ENCODE data around the gene TCAIM.
"Not testable (repeated sequence)": the region's sequence is repeated elsewhere in the genome, so short reads cannot be mapped to it uniquely, and the experiment has no call there.

Gene TCAIM

DNA sequence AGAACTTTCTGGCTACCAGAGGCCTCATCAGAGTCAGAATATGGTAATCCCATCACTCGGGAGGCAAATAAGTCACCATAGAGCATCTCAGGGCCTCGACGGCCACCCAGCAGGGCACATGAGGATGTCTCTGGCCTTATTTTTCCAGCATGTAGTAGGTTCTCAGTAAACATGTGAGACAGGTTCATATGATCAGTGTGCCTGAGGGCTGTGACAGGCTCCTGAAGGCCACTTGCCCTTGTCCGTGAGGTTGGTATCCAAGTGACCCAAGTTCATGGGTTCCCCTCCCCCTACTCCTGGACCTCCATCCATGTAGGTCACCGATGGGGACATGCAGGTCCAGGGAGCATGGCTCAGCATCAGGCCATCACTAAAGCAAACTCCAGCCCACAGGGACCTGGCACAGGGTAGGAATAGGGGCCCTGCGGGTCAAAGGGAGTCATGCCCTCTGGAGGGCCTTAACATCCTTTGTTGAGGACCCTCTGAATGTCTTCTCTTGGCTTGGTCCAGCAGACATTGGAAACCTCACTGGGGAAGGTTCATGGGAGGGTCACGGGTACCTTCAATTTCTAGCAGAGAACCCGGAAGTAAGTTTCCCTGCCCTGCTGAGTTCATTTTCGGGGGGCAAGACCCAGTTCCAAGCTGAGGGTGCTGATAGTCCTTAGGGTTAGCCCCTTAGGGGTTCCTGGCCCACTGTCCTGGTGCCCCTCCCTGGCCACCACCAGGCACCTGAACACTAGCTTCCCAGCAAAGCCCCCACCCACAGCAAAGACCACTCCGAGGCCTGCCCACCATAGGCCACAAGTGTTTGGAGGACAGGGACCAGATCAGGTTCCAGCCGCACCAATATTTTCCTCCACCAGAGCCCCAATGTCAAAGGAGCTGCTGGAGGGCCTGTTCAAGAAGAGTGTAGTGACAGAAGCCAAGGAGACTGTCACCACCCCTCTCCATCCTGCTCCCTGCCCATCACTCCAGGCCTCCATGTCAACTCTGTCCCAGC is 77.8 kb downstream of the TCAIM start:
- DNase-seq: no peak

DNA sequence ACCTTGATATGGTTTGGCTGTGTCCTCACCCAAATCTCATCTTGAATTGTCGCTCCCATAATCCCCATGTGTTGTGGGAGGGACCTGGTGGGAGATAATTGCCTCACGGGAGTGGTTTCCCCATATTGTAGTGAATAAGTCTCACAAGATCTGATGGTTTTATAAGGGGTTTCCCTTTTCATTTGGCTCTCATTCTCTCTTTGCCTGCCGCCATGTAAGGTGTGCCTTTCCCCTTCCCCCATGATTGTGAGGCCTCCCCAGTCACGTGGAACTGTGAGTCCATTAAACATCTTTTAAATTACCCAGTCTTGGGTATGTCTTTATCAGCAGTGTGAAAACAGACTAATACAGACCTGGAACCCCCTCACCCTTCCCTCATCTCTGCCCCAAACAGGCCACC is 79.6 kb downstream of the TCAIM start:
- not testable (repeated sequence) for DNase-seq

DNA sequence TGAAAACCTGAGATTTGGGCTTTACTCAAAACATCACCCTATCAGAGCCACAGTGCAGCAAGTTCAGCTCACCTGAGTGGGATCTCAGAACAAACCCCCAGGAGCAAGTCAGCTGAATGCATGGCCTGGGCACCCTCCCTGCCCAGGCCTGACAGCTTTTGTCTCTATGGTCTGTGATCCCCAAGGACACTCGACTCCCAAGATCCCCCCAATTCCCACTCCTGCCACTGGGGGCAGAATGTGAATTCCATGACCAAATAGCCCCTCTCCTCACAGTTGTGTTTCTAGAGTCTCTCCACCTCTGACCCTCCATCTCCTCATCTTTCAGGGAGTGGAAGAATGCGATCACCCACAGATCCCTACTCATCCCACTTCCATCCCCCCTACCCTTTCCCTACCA is 80.0 kb downstream of the TCAIM start:
- DNase-seq: no peak

DNA sequence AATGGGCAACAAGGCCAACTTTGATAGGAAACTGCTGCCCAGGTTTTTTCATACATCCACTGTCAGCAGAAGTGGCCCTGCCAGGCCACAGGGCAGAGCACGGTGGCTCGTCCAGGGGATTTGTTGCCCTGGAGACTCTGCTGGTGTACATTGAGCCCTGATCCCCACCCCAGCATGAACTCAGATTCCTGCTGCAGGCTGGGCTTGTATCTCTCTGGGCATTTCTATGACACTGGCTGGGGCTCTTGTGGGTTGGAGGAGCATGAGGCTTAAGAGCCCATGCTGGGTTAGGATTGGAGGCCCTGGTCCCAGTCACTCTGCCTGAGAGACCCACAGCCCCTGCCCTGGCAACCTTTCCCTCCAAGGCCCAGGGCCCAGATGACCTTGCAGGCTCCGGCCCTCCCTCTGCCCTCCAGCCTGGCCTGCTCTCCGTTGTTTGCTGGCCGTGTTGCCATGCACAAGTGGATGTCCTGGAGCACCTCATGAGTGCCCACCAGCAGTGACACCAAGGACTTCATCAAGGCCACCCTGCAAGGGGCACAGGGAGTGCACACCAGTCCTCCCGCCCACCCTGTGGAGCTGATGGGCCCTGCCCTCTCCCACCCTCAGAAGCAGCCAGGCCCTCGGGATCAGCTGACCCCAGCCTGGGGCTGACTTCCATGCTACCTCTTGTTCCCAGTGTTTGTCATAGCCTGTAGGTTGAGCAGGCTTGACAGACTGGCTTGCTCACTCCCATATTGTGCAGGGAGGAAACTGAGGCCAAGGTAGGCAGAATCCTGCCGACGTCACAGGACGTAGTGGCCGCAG is 80.8 kb downstream of the TCAIM start:
- DNase-seq: no peak

DNA sequence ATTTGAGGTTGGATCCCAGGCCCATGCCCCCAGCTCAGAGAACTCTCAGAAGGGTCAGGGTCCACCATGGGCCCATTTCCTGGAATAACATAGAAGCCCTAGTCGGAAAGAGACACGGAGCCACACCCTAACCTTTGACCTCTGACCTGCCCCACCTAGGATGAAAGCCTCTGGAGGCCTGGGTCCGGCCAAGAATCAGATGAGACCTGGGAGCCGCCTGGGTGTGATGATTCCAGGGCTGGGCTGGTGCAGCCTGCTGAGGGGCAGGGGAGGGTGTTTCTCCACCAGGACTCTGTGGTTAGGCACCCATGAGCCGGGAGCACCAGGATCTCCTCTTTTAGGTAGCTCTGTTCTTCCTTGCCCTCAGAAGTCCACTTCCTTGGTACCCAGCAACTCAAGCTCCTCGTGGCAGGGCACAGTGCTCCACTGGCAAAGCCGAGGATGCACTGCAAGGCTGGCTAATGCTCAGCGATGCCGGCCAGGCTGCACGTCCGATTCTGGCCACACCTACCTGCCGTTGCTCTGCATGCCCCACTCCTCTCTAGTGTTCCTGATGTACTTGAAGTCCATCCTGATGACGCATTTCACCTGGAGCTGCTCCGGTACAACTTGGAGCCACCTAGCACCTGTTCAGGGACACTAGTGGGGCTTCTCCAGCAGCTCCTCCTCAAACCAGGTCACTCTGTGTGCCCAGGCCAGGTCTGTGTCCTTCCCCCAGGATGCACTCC is 81.5 kb downstream of the TCAIM start:
- no peak for DNase-seq

DNA sequence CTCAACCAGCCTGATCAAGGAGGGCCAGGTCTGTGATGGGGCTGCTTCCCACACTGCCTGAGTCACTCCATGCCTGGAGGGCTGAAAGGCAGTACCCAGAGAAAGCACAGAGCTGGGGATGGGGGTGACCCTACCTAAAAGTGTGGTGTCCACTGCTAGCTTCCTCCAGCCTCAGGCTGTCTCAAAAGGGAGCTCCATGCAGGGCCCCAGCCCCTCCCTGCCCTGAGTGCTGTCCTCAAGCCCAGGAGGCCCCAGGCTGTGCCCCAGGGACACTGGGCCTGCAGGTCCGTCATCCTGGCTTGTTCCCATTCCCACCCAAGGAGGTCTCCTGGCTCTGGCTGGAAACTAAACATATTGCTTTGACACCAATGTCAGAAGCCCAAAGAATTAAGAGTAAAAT is 82.1 kb downstream of the TCAIM start:
- no peak for DNase-seq

DNA sequence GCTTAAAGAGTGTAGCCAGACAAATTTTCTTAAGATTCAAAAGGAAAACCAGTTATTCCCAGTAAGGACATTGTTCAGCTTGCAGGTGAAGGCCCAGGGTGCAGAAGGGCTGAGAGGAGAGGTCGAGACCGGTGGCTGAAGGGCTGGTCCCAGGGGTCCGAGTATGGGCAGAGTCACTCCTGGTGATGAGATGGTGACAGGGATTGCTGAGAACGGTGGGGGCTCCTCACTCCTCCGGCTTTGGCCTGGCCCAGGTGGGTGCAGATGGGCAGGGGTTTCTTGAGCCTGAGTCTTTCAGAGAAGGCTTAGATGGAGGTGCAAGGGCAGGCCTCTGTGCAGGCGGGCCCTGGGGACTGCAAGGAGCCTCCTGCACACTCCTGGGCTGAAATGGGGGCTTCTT is 82.7 kb downstream of the TCAIM start:
- no peak for DNase-seq

DNA sequence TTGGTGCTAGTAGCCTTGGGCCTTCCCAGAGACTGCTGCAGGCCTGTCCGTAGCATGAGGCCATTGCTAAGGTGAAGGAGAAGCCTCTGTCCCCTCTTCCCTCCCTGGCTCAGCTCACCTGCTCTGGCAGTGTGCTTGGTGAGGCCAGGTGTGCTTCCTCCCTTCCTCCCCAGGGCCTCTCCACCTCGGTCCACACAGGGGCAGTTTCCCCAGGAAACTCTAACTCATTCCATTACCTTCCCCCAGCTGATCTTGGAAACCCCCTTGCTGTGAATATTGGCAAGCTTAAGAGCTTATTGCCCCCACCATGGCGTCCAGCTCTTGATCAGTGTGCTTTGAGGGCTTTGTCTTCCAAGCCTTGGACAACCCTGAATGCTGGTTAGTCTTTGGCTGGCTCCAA is 86.2 kb downstream of the TCAIM start:
- no peak for DNase-seq

DNA sequence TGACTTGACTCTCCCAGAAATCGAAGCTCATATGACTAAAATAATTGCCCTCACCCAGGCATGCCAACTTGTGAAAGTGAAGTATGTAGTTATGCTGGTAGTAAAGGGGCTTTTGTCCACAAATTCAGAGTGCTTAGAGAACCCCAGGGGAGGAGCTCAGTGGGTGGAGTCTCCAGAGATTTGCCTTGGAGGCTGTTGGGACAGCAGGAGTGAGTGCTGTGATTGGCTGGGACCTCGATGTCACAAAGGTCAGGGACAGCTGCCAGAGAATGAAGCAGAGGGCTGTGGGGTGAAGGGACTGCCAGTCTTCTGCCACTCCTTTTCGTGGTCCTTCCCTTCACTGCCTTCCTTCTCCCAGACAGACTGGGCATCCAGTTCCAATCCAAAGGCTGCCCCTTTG is 89.1 kb downstream of the TCAIM start:
- no peak for DNase-seq

DNA sequence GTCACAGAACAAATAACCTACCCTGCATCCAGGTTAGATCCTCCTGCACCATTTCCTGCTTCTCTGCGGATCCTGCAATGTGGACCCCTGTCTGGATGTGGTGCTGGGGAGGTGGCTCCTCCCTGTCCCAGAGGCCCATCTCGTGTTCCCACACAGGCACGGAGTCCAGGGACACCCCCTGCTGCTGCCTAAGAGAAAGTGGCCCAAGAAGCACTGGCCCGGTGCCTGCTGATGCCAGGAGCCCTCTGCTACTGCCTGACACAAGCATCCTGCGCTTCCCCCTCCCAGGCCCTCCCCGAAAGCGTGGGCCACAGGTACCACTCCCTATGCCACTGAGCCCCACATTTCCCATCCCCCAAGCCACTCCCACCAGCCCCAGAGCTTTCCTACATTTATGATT is 90.3 kb downstream of the TCAIM start:
- DNase-seq: no peak

DNA sequence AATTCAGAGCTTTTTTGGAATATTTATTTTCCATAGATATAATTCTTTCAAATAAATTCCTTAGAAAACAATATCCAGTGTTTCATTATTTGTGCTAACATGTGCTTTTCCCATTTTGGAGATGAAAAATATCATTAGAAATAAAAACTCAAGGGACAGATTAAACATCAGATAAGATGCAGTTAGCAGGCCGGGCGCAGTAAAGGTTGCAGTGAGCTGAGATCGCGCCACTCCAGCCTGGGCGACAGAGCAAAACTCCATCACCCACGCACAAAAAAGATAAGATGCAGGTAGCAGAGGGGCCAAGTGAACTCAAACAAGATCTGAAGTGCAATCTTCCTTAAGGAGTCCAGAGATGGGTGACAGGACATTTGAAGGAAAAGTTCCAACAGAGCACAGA is 90.9 kb downstream of the TCAIM start:
- no peak for DNase-seq

DNA sequence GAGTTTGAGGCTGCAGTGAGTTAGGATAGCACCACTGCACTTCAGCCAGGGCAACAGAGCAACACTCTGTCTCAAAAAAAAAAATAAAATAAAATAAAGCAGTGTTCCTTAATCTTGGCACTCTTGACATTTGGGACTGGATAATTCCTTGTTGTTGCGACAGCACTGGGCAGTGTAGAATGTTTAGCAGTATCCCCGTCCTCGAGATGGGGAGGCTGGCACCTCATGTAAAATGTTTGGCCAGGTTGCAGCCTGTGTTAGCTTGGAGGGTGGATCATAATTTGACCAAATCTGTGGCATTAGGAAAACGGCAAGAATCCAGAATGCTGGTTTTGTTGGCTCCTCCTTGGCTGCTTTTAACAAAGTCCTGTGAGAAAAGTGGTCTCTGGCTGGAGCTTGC is 91.9 kb downstream of the TCAIM start:
- no peak for DNase-seq

DNA sequence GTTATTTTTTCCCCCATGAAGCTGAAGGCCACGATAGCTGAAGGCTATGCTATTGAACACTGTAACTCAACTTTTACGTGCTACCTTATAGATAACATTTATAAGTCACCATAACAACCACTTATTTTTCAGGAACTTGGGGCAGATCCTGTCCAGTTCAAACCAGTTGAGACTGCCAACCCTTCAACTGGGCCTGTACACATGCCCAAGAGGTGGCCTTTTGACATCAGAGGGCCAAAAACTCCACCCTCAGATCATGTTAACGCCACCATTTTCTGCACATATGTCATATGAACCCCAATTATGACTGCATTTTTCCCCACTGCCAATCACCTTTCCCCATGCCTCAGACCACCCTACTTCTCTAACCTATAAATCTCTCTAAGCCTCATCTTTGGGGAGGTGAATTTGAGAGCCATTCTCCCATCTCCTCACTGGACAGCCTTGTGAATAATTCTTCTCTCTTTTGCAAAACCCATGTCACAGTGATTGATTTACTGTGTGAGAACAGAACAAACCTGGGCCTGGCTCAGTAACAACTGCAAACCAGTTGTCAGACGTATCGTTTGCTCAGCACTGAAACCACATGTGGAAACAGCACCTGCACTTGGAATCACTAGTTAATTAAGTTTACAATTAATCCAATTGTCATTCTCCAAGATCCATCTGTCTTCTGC is 96.4 kb downstream of the TCAIM start:
- DNase-seq: no peak

DNA sequence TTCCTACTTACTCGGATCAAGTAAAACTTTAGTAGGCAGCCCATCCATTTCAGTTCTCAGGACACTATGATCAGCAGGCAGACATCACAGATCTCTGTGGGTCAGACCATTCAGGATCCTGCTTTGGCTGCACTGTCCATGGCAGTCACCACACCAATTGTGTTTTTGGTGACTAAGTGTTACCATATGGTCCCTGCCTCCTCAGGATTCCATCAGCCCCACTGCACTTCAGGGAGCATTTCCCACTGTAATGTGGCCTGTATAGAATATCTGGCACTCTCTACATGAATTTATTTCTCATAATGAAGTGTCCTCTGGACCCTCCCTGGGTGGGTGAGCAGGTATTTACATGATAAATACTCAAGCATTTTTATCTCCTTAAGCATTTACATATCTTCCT is 97.6 kb downstream of the TCAIM start:
- no peak for DNase-seq

DNA sequence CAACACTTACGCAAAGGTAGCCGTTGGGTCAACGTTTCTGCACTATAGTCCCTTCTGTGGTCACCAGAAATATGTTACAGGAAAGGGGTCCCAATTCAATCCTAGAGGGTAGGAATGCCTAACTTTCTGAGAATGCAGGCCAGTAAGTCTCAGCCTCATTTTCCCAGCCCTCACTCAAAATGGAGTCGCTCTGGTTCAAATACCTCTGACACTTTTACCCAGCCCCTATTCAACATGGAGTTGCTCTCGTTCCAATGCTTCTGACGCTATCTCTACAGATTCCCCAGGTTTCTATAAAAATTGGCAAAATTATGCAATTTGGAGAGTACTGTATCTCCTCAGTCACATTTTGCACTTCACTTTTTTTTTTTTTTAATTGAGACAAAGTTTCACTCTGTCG is 99.2 kb downstream of the TCAIM start:
- DNase-seq: no peak

DNA sequence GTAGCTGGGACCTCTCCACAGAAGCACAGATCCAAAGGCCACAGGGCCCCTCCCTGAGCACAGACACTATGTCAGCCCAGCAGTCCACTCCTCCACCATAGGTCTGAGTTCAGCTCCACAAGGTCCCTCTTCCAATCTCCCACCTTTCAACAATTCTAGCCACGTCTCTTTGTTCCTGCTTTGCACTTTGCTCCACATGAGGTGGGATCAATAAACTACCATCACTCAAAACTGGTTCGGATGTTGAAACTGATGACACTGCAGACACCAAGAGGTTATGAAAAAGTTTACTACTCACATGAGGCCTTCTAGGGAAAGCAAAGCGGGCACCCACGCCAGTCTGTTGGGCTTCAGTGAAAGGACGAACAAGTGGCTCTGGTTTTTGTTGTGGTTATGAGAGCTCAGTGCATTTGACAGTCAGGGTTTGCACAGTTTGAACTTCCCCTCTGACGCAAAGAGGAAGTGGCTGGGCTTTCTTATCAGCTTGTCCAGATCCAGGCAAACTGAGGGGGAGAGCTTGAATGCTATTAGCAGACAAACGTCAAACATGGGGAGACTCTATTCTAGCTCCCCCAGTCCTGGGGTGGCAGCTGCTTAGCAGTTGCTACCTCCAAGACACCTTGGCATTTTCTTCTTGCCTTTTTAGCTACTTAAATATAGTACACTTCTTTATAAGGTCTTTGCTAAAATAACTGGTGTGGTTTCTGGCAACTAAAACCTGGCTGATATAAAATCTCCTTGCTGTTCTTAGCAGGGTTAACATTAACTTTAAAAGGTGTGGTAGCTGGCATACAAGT is 101.1 kb downstream of the TCAIM start:
- DNase-seq: peak; percentile 100

DNA sequence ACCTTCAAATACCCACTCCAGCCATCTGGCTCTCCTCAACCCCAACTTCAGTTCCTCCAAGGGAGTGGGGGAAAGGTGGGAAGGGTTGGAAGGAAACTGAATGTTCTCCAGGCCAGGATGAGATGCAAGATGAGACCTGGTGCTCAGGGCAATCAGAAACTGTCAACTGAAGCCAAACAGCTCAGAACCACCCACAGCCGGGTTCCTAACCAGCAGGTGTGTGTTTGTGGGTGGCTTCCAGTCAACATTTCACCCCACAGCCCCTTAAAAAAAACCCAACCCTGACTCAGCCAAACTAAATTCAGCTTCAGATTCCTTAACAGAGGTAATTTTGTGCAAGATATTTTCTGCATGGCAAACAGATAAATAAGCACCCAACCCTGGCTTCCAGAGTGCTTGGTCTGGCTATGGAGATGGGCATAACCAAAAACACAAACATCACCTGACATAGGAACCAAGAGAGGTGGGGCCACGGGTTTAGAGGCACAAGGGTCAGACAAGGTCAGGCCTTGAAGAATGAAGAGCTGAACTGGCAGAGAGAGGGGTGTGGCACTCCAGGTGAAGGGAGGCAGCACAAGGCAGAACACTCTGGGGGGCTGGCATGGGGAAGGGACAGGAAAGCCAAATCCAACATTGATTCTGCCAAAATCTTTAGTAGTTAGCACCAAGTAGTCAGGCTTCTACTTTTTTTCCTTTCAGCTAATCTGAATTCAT is 104.2 kb downstream of the TCAIM start:
- DNase-seq: no peak

DNA sequence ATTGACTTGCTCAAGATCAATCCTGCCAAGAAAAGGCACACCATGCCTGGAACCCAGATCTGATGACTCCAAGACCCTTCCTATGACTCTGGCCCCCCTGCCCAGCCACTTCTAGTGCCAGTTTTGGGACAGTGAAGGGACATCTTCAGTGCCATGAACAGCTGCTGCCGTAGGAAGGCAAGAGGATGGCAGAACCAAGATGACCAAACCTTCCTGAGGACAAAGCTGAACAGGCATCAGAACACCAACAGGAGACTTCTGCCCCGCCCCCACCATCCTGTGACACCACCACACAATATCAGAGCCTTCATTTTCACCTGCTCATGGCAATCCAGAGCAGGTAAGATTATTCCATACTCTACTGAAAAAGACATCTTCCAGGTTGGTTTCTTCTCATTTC is 105.9 kb downstream of the TCAIM start:
- no peak for DNase-seq

DNA sequence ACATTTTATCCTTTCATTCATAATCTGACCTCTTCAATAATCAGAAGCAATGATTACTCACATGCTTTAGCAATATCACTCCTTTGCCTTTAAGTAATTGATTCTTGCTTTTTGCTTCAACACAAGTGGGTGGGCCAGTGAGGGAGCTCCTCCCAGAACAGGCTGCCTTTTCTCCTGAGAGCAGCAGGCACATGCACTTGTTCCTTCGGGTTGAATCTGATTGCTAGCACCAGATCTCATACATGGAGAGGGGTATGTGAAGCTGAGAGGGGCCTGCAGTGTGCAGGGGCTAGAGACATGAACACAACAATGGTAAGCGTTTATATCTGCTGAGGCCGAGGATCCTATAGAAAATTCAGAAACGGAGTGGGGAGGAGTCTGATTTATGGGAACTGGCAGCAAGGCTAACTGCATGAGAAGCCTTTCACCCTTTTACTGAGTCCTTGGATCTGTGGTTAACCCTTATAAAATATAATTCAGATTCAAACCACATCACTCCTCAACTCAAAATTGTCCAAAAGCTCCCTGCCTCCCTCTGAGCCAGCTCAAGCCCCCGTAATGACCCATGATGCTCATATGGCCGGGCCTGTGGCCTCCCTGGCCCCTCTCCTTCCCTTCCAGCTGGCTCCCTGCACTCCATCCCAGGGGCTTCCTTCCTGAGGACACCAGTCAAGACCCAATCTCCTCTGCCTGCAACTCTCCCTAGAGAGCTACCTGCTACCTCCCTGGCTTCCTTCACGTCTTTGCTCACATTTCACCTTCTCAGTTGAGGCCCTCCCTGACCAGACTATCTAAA is 106.5 kb downstream of the TCAIM start:
- no peak for DNase-seq

DNA sequence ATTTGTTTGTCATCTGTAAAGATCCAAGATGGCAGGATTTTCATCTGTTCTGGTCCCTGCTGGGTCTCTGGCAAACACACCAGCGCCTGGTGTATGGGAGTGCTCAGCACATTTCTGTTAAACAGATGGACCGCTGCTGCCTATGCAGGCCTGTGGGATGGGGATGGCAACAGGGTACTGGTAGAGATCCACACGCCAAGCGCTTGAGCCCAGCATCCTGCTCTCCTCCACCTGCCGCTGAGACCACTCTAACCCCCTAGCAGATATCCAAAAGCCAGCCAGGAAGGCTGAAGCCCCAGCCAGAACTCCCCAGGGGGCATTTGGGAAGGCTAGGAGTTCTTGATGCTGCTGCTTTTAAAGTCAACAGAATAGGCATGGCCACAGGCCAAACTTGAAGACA is 107.2 kb downstream of the TCAIM start:
- no peak for DNase-seq
